Activated naive CD4-positive, alpha-beta T cell treated with anti-CD3 and anti-CD28 coated beads, Interleukin-2, amount 50 U/mL, for 72 hours (primary cell): ENCODE measurements around the gene SCYL1. TPM values are rescaled to one million over a fixed set of nuclear protein-coding genes. Genes with fewer than 3 reads are reported as not detected.
A peak's percentile ranks its signal among the peaks of the same experiment; 100 is the strongest.

ENCODE experiments used
- ATAC-seq, 2 donors: fragments of 150-1000 bp; cut with Tn5 transposase; 2 replicates each; pipeline ENCODE4 v1.10.0; 2021; ENCODE audit warnings: mild to moderate bottlenecking in 2 of 2, moderate library complexity in 2 of 2
- DNase-seq, 2 donors: peaks; one replicate each; pipeline ENCODE4 v3.0.0; 2021 to 2022; ENCODE audit warnings: low spot score in 2 of 2
- H3K27ac Mint-ChIP-seq, 2 donors: one replicate each; pipeline ENCODE4 v1.8.0; 2022; ENCODE audit warnings: mild to moderate bottlenecking in 2 of 2, mixed read lengths in 2 of 2
- H3K36me3 Mint-ChIP-seq, 2 donors: one replicate each; pipeline ENCODE4 v1.8.0; 2022; ENCODE audit warnings: mixed read lengths in 2 of 2
- H3K9me3 Mint-ChIP-seq, 2 donors: one replicate each; pipeline ENCODE4 v1.8.0; 2022; ENCODE audit warnings: mixed read lengths in 2 of 2
- total RNA-seq, 2 donors: library from RNA; stranded (reverse); gene quantifications; one replicate each; pipeline ENCODE4 v1.2.3, GENCODE V29; 2022

Gene SCYL1
- total RNA-seq = 10 to 100 TPM; 74.3 to 93.2 TPM

DNA sequence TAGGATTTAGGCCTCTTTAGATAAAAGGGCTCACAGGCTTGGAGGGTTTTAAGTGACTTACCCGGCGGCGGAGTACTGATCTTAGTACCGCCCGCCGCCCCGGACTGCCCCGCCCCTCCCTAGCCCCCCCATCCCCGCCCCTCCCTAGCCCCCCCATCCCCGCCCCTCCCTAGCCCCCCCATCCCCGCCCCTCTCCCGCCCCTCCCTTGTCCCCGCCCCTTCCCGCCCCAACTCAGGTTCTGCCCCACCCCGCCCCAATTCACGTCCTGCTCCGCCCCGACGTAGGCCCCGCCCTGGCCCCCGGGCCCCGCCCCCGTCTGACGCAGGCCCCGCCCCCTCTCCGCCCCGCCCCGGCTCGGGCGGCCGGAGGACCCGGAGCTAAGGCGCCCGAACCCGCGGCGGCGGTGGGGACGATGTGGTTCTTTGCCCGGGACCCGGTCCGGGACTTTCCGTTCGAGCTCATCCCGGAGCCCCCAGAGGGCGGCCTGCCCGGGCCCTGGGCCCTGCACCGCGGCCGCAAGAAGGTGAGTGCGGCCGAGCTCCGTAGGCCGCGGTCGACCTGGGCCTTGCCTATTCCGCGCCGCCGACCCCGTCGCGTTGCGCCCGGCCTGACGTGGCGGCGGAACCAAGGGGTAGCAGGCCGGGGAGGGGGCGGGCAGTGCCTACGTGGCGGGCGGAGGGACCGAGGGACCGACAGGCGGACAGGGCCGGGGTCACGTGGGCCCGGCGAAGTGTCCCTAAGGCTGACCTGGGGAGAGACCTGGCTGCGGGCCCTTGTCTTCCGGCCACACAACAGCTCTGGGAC is at the start of gene SCYL1:
Gene SCYL1, plus strand, starts transcription at position 343 of the 805 bp plus-strand sequence. Its CDS starts 71 bp downstream, at position 414.
- peak; percentile 79 to 80 for DNase-seq
- peak within 1 kb of the TSS; percentile 83 to 93 for H3K27ac Mint-ChIP-seq
- peak; percentile 82 to 85 for ATAC-seq
- H3K9me3 Mint-ChIP-seq = no peaks in the 10 kb centered on the region
- H3K36me3 Mint-ChIP-seq = peaks cover 5% of the 10 kb centered on the region in 2 donors

DNA sequence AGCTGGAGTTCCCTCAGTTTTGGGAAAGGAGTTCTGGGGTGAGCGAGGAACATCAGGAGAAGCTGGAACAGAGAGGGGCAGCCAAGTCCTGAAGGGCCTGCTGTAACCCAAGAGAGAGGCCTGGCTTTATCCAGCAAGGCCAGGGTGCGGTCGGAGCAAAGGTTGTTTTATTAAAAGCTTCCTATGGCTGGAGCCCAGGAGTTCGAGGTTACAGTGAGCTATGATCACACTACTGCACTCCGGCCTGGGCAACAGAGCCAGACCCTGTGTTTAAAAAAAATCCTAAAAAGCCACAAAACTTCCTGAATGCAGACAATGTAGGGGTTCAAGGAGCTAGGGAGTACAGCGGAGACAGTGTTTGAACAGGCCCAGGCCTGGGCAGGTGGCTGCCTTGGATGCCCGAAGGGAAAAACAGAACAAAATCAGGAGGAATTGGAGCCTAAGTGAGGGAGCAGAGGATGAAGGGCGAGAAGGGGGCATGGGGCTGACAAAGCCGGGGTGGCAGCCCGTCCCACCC is 48.2 kb upstream of the SCYL1 start:
- no peak for ATAC-seq
- no peaks in the 10 kb centered on the region for H3K9me3 Mint-ChIP-seq
- peaks cover 15 to 18% of the 10 kb centered on the region in 2 donors for H3K36me3 Mint-ChIP-seq
- no peak for DNase-seq
- peak overlapping the region; percentile 99 for H3K27ac Mint-ChIP-seq

GRCh38 chr11:65477149-65477965 is 47.5 kb upstream of the SCYL1 start:
- peak; percentile 91 to 96 for DNase-seq
- Mint-ChIP-seq H3K27ac (peak overlapping the region; percentile 99), H3K9me3 (no peaks in the 10 kb centered on the region), H3K36me3 (peaks cover 15 to 18% of the 10 kb centered on the region in 2 donors)
- ATAC-seq = peak; percentile 86 to 91

- no peaks in the 10 kb centered on the region for H3K9me3 Mint-ChIP-seq
- peak overlapping the region in 1 of 2 donors; percentile 99 for H3K27ac Mint-ChIP-seq
- ATAC-seq (no peak), DNase-seq (peak in 1 of 2 donors; percentile 1)
- H3K36me3 Mint-ChIP-seq = peaks cover 15 to 18% of the 10 kb centered on the region in 2 donors
Measured at GRCh38 chr11:65478388-65479183, 46.3 kb upstream of the SCYL1 start.

DNA sequence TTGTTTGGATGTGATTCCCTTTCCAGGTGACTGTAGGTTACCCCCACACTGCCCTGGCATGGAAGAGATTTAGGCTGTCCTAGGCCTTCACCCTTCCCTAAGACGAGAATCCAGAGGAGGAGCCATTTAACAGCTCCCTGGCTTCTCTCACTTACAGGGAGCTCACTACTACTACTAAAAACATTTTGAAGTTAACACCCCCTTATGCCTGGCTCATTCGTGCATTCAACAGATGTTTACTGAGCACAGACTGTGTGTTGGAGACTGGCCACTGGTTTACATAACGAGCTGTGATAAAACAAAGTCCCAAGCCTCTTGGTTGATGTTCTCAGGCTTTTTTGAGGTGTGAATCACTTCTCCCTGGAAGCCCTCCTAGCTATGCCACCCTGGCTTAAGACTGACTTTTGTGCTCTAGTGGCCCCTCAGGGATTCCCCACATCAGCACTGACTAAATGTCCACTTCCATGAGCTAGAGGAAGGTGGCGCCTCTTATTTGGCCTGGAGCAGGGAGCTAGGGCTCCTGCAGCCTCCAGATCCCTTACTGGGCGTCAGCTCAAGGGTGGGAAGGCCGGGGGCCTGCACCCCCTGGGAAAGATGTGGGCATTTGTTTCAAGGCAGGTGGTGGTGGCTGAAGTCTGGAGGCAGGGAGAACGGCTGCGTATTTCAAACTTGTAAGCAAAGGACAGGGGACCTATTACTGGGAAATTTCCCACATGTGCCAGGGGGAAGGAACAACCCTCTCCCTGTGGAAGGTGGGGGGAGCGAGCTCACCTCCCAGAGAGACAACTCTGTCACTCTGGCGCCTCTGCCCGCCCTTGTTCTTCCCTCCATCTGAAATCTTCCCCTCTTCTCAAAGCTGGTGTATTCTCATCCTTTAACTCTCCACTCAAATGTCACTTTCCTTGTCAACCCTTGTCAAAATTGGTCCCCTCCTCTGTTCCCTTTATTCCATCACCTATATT is 45.4 kb upstream of the SCYL1 start:
- peak overlapping the region in 1 of 2 donors; percentile 41 for H3K27ac Mint-ChIP-seq
- DNase-seq (no peak), ATAC-seq (no peak)
- no peaks in the 10 kb centered on the region for H3K9me3 Mint-ChIP-seq
- peaks cover 15 to 18% of the 10 kb centered on the region in 2 donors for H3K36me3 Mint-ChIP-seq

DNA sequence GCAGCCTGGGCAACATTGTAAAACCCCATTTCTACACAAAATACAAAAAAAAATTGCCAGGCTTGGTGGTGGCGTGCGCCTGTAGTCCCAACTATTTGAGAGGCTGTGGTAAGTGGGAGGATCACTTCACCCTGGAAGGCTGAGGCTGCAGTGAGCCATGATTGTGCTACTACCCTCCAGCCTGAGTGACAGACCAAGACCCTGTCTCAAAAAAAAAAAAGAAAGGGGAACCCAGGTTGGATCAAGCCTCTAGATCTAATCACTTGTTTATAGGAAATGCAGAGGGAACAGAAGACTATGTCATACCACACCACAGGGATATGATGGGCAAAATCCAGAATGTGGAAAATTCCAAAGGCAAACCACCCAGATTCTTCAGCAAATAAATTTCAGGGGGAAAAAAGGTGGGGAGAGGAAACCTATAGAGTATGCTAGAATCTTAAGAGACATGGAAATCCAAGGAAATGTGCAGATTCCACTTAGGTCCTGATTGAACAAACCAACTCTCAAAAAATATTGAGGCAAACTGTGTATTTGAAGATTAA is 42.5 kb upstream of the SCYL1 start:
- Mint-ChIP-seq H3K36me3 (peaks cover 0 to 6% of the 10 kb centered on the region in 2 donors), H3K9me3 (no peaks in the 10 kb centered on the region), H3K27ac (no peak overlapping the region)
- DNase-seq (no peak), ATAC-seq (no peak)

DNA sequence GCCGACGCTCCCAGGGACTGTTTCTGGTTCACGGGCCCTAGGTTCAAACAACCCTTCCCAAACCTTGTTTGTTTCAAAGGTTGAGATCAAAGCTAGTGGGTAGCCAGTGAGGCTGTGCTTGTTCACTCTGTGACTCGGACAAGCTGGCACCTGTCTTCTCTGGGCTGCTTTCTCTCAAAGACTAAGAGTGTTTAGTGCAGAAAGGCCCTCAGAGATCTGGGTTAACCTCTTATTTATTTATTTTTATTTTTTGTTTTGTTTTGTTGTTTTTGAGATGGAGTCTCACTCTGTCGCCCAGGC is 39.0 kb upstream of the SCYL1 start:
- no peaks in the 10 kb centered on the region for H3K9me3 Mint-ChIP-seq
- DNase-seq (no peak), ATAC-seq (no peak)
- no peak overlapping the region for H3K27ac Mint-ChIP-seq
- no peaks in the 10 kb centered on the region for H3K36me3 Mint-ChIP-seq

DNA sequence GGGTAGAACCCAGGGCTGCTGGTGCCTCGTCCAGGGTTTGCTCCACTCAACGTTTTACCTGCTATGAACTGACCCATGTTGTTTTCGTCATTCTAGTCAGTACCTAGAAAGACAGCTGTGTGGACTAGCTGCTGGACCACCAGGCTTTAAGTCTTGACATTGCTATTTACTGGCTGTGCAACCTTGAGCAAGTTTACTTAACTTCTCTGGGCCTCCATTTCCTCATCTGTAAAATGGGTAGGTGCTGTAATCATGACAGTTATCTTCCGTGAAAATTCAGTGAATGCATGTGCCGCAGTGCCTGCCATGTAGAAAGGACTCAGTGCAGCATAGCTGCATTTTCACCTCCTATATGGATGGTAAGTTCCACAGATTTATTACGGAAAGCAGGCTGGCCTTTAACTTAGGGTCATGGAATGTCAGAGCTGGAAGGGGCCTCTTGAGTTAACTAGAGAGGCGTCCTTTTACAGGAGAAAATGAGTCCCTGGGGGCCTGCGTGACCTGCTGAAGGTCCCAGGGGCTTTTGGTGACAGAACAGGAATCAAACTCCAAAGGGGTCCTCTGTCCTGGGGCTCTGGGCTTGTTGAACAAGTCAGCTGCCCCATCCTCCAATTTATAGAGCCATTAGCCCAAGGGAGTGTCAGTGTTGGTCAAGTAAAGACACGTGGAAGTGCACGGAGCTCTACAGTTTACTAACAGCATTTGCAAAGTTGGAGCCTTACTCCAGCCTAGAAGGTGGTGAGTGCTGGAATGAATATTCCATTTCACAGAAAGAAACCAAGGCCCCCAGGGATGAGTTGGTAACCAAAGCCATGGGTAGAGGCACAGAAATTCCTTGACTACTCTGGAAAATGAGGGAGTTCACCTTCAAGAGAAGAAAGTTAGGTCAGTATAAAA is 38.1 kb upstream of the SCYL1 start:
- ATAC-seq = no peak
- Mint-ChIP-seq H3K36me3 (no peaks in the 10 kb centered on the region), H3K9me3 (no peaks in the 10 kb centered on the region), H3K27ac (peak overlapping the region; percentile 66 to 83)
- no peak for DNase-seq

GRCh38 chr11:65487467-65488272 is 37.2 kb upstream of the SCYL1 start:
- DNase-seq (no peak), ATAC-seq (peak; percentile 64 to 74)
- H3K9me3 Mint-ChIP-seq = no peaks in the 10 kb centered on the region
- H3K27ac Mint-ChIP-seq = peak overlapping the region; percentile 66 to 83
- no peaks in the 10 kb centered on the region for H3K36me3 Mint-ChIP-seq

DNA sequence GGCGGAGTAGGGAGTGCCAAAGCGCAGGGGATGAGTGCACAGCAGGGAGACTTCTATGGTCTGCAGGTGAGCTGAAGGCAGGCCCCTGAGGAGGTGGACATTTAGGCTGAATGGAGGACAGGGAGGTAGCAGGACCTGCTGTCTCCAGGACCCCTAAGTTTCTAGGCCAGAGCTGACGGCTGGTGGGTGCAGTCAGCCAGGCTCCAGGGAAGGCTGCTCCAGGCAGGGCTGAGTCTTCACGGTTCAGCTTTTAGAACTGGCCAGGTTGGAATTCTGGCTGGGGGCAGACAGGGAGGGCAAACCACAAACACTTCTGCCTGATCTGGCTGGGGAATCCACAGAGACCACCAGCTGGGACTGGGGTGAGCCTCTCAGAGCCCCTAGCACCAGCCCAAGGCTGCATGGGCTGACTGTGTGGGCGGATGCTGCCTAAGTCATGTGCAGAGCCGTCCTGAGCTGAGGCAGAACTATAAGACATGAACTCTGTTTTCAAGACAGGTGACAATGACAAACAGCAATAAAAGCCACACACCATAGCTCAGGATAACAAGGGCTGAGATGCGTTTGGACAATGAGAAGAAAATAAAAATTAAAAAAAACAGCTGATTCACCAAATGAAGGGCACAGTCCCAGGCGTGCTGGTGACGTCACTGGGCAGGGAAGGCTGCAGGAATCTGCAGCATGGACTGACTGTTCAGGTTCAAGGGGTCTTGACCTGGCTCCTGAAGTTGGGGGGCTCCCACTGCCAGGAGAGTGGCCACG is 36.4 kb upstream of the SCYL1 start:
- Mint-ChIP-seq H3K27ac (peak overlapping the region; percentile 66 to 83), H3K36me3 (no peaks in the 10 kb centered on the region), H3K9me3 (no peaks in the 10 kb centered on the region)
- DNase-seq (no peak), ATAC-seq (peak in 1 of 2 donors; percentile 43)

GRCh38 chr11:65489035-65489705 is 35.7 kb upstream of the SCYL1 start:
- H3K9me3 Mint-ChIP-seq = no peaks in the 10 kb centered on the region
- no peak for ATAC-seq
- peak overlapping the region in 1 of 2 donors; percentile 83 for H3K27ac Mint-ChIP-seq
- H3K36me3 Mint-ChIP-seq = peaks cover 0 to under 1% of the 10 kb centered on the region in 2 donors
- no peak for DNase-seq

GRCh38 chr11:65489706-65490320 is 35.1 kb upstream of the SCYL1 start:
- H3K9me3 Mint-ChIP-seq = no peaks in the 10 kb centered on the region
- peaks cover 0 to 6% of the 10 kb centered on the region in 2 donors for H3K36me3 Mint-ChIP-seq
- peak overlapping the region in 1 of 2 donors; percentile 98 for H3K27ac Mint-ChIP-seq

More at GRCh38 chr11:65489706-65490320, 35.1 kb upstream of the SCYL1 start:
- no peak for ATAC-seq
- no peak for DNase-seq
